RCC 7860 (cell line): Measurements from ENCODE around the gene TXLNA.
"Not testable (repeated sequence)": the region's sequence is repeated elsewhere in the genome, so short reads cannot be mapped to it uniquely, and the experiment has no call there.

Source experiments
- DNase-seq: peaks from one replicate; pipeline ENCODE4 v3.0.0-alpha.2; 2015; ENCODE audit warnings: low spot score
- FAIRE-seq: peaks from 2 replicates; lab custom pipeline; 2012; peaks lifted over from hg19 to GRCh38; lab: Jason Lieb, UNC

Gene TXLNA

DNA sequence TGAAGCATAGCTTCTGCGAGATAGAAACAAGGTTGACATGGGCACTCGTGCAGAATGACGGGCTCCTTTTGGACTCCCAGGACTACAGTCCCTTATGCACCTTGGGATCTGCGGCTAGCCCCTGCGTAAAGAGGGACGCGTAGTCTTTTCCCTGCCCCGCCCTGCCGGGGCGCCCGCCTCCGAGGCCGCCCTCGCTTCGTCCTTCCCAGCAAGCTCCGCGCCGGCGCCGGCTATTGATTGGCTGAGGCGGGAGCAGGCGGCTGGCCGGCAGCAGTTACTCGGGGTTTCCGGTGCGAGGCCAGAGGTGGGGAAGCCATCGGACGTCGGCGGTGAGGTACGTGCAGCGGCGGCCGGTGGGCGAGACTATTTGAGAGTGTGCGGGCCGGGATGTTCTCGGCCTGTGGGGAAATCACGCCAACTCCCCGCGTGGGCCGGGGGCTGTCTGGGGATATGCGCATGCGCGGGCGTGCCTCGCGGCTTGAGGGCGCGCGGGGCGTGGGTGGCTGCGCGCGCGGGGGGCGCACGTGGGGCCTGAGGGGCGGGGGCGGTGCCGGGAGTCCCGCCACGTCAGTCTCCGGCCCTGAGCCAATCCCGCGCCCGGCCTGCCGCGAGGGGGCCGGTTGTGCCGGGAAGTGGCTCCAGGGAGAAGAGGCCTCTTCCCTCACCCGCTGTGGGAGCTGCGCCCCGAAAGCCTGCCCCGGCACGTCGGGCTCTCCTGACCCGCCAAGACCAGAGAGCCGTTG, at the start of gene TXLNA:
TXLNA (plus strand) TSS at position 233 of the 743 bp plus-strand sequence. CDS start 671 bp downstream, outside the sequence.
- DNase-seq: peak; percentile 84
- FAIRE-seq: no peak

DNA sequence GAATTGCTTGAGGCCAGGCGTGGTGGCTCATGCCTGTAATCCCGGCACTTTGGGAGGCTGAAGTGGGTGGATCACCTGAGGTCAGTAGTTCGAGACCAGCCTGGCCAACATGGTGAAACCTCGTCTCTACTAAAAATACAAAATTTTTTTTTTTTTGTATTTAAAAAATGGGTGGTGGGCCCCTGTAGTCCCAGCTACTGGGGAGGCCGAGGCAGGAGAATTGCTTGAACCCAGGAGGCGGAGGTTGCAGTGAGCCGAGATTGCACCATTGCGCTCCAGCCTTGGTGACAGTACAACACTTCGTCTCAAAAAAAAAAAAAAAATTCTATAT, 45.6 kb upstream of the TXLNA start:
- not testable (repeated sequence) for FAIRE-seq, DNase-seq

DNA sequence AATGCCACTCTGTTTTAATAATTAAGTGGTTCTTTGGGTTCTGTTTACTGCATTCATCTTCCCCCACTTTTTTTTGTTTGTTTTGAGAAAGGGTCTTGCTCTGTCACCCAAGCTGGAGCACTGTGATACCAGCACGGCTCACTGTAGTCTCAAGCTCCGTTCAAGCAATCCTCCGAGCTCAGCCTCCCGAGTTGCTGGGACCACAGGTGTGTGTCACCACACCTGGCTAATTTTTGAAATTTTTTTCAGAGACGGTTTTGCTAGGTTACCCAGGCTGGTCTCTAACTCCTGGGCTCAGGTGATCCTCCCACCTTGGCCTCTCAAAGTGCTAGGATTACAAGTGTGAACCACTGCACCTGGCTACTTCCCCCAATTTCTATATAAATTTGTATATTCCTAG, 42.4 kb upstream of the TXLNA start:
- no peak for FAIRE-seq
- no peak for DNase-seq

DNA sequence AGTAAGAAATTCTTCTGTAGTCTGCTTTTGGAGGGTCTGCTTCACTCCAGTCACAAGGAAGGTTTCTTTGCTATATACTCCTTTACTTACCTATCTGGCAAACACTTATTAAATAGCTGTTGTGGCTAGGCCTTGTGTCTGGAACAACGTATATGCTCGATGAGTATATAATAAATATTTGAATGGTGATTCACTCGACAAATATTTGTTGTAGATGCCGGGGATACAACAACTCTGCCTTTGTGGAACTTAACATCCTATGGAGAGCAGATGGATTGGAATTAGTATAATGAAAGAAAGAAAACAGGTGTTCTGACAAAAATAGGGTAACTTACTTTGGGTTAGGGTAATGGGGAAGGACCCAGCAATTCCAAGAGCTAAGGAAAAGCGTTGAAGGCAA, 40.5 kb upstream of the TXLNA start:
- no peak for FAIRE-seq
- DNase-seq: peak; percentile 19

DNA sequence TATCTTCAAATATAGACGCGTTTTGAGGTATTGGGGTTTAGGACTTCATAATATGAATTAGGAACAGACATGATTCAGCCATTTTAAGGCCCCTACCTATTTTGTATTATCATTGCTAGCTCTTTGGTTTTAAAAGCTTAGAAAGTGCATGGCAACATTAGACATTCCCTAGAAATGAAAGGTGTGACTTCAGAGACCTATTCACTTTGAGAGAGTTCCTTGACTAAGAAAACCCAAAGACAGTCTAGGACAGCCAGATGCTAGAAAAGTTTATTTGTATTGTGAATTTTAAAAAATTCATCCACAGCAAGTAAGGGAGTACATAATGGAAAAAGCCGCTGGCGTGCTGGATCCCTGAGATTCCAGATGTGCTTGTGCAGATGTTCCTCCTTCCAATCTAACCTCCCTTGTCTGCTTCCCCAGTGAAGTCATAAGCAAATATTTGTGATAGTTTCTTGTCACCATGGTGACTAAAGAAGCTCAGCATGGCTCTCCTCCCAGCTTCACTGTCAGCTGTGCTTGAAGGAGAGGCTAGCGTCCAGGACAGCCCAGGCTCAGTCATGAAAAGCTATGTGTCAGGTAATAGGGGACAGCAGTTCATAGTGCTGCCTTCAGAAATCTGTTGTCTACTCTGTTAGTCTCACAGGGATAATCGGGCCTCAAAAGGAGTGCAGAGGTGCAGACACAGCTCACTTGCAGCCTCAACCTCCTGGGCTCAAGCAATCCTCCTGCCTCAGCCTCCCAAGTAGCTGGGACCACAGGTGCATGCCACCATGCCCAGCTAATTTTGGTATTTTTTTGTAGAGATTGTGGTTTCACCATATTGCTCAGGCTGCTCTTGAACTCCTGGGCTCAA, 36.8 kb upstream of the TXLNA start:
- FAIRE-seq: no peak
- DNase-seq: peak; percentile 52

DNA sequence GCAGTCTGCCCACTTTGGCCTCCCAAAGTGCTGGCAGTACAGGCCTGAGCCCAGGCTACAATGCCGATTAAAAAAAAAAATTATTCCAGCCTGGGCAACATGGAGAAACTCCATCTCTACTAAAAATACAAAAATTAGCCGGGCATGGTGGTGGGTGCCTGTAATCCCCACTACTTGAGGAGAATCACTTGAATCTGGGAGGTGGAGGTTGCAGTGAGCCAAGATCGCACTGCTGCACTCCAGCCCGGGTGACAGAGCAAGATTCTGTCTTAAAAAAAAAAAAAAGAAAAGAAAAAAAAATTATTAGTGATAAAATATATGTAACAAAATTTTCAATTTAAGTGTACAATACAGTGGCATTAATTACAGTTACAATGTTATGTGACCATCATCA, 36.2 kb upstream of the TXLNA start:
- not testable (repeated sequence) for DNase-seq, FAIRE-seq

DNA sequence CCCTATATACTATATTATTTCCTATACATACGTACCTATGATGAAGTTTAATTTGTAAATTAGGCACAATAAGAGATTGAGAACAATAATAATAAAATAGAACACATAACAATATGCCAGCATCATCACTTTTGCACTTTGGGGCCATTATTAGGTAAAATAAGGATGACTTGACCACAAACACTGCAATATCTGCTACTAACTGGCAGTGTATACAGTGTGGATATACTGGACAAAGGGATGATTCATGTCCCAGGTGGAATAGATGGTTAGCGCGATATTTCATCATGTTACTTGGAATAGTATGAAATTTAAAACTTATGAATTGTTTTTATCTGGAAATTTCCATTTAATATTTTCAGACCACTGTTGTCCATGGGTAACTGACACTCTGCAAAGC, 35.4 kb upstream of the TXLNA start:
- FAIRE-seq (no peak), DNase-seq (no peak)

DNA sequence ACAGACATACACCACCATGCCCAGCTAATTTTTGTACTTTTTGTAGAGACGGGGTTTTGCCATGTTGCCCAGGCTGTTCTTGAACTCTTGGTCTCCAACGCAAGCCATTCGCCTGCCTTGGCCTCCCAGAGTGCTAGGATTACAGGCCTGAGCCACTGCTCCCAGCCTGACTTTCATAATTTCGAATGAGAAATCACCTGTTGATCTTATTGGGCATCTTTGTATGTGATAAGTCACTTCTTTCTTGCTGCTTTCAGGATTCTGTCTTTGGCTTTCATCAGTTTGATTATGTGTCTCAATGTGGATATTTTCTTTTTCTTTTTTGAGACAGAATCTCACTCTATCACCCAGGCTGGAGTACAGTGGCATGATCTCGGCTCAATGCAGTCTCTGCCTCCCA, 31.7 kb upstream of the TXLNA start:
- not testable (repeated sequence) for DNase-seq, FAIRE-seq

DNA sequence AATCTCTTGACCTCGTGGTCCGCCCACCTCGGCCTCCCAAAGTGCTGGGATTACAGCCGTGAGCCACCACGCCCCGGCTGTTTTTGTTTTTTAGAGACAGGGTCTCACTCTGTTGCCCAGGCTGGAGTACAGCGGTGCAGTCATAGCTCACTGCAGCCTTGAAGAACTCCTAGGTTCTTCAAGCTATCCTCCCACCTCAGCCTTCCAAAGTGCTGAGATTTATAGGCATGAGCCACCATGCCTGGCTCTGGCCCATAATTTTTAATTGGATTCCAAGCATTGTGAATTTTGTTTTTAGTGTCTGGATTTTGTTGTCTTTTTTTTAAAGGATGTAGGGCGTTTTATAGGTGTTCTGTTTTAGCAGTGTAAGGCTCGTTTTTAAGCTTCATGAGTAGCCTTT, 28.6 kb upstream of the TXLNA start:
- FAIRE-seq: no peak
- DNase-seq: no peak

DNA sequence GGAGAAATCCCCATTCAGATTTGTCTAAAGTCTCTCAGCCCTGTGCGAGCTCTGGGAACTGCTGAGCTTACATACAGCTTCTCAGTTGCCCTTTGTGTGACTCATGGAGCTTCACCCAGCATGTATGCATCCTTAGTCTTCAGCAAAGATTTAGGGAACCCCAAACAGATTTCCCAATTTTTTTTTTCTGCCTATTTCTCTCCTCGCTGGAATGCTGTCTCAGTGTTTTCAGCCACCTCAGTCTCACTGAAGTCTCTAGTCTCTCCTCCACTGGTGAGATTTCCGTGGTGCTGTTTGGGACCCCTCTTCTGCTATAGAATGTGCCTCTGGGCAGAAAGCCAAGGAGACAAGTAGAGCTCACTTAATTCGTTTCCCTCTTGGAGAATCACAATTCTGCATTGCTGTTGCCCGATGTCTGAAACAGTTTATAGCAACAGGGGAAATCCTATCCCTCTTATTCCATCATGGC, 28.1 kb upstream of the TXLNA start:
- no peak for DNase-seq
- FAIRE-seq: no peak

DNA sequence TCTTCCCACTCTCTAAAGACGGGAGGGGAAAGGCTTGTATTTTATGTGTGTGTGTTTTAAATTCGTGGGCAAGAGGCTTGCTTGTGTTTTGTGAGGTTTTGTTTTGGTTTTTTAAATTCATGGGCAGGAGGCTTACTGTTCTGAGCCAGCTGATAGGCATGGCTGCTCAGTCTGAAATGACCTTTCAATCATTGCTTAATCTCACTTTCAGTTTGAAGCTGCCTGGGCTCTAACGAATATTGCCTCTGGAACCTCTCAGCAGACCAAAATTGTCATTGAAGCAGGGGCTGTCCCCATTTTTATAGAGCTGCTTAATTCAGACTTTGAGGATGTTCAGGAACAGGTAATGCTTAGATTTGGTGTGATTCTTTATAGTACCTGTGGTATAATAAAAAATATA, 20.3 kb upstream of the TXLNA start:
- FAIRE-seq (no peak), DNase-seq (no peak)

DNA sequence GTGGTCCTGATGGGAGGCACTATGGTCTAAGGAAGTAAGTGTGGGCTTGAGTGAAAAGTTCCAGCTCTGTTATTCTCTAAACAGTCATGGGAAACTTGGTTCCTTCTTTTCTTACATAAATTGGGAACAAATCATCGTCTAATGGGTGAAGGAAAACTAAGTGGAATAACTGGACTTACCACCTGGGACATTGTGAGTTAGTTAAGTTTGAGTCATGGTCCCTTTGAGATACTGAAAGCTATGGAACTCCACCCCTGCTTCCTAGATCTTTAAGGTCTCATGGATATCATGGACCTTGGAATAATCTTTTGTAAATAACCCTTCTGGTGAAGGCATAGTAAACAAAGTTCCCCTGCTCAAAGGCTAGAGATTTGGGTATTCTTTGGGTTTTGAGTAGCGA, 16.1 kb upstream of the TXLNA start:
- FAIRE-seq: no peak
- no peak for DNase-seq

DNA sequence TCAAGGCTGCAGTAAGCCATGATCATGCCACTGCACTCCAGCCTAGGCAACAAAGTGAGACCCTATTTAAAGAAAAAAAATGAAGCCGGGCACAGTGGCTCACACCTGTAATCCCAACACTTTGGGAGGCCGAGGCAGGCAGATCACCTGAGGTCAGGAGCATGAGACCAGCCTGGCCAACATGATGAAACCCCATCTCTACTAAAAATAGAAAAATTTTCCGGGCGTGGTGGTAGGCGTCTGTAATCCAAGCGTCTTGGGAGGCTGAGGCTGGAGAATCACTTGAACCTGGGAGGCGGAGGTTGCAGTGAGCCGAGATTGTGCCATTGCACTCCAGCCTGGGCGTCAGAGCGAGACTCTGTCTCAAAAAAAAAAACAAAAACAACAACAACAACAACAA, 13.8 kb upstream of the TXLNA start:
- DNase-seq, FAIRE-seq: not testable (repeated sequence)

DNA sequence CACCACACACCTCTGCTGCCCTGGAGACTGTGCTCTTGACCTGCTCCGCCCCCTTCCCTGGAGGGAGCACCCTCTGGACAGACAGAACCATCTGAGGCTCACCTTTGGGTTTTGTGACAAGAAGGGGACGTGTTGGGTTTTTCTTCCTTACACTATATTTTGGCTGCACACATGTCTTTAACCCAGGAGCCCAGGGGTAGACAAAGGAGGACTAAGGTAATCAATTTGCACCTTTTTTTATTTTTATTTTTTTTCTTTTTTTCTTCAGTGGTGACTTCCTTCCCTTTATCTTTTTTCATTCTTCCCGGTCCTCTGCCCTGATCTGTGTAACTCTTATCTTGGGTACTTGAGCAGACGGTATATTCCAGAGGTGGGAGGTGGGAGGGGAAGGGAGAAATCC, 8.5 kb upstream of the TXLNA start:
- FAIRE-seq (no peak), DNase-seq (no peak)

DNA sequence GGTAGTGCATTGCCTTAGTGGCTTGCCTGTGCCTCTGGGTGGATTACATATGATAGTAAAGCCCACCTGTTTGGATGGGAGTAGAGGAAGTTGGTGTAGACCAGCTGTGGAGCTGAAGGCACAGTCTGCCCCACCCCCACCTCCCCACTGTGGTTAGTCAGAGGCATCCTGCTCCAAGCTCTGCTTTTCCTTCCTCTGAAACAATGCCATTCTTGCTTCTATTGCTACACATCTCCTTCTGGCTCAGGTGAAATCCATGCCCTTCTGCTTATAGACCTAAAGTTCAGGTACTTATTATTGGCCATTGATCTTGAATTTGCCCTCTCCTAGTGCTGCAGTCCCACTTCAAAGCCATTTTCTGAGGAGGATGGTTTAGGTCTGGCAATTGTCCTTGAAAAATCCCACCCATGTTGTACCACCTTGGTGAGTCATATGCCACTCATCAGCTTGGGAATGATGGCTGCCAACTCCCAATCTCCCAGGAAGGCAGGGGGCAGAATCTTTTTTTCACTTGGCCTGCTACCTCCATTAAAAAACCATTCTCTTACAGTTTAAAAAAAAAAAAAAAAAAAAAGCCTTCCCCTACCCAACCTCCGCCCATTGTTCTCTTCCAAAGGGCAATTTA, 6.7 kb upstream of the TXLNA start:
- no peak for FAIRE-seq

DNA sequence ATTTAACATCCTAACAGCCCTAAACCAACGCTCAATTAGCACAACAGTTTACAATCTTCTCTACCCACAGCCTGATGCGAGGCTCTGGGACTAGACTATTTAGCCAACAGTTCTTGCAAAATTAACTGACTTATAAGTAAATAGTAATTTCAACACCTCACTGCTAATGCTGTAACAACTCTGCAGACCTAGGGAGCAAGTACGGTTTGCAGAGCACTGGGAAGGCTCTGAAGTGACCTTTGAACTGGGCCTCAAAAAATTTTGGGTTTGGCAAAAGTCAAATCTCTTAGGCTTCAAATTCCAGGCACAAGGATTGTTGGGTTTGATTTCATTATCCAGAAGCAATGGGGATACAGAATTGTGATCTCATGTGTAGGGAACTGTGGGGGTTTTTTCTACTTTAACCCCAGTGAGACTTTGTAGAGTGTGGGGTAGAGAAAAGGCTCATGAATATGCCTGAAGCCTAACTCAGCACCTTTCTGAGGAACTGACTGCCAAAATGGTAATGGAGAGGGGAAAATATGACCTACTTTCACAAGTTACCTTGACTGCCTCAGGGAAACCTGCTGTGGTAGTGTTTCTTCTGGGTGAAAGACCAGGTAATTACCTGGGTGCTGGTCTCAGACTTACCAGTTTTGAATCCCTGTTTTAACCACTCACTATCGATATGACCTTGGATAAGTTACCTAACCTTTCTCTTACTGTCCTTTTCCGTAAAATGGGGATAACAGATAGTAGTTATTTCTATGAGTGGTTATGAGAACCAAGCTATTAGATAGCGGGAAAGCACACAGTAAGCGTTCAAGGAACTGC, 889 bp upstream of the TXLNA start:
- no peak for DNase-seq
- no peak for FAIRE-seq

More for the DNA sequence above, 6.7 kb upstream of the TXLNA start:
- DNase-seq: peak; percentile 25

DNA sequence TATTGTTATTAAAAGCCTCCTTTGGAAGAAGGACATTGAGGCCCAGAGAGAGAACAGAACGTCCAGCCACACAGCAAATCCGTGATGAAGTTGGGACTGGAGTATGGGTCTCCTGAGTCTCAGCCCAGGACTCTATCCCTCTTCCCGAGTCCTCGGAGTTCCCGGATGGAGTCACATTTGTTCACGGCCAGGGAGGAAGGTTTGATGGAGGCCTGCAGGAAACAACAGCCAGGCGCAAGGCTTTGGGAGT, 357 bp upstream of the TXLNA start:
- no peak for FAIRE-seq
- DNase-seq: no peak

DNA sequence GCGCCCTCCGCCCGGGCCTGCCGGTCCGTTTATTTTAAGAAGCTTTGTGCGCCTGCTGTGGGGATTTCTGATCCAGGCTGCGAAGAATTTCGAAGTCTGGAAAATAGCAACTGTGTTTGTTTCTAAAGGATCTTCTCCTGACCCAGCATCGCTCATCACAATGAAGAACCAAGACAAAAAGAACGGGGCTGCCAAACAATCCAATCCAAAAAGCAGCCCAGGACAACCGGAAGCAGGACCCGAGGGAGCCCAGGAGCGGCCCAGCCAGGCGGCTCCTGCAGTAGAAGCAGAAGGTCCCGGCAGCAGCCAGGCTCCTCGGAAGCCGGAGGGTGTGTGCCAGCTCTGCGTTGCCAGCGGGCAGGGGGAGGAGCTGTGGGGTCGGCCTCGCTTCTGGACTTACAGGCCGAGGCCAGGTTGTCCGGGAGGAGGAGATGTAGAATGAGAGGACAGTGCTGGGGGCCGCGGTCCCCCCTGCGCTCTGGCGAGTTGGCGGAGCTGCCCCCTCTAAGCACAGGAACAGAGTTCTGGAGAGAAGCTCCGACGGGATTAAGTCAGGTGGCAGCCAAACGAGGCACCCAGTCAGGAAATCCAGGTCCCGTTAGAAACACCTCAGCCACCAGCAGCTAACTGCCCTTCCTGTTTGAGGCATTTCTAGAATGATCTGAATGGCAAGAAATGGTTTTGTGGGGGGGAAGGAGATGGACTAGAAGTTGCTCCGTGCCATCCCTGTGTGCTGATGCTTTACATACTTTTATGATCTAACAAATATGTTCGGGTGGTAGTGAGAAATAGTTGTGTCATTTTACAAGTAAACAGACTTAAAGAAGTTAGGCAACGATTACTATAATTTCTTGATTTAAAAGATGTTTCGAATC, 948 bp downstream of the TXLNA start:
- DNase-seq (peak; percentile 28), FAIRE-seq (no peak)

DNA sequence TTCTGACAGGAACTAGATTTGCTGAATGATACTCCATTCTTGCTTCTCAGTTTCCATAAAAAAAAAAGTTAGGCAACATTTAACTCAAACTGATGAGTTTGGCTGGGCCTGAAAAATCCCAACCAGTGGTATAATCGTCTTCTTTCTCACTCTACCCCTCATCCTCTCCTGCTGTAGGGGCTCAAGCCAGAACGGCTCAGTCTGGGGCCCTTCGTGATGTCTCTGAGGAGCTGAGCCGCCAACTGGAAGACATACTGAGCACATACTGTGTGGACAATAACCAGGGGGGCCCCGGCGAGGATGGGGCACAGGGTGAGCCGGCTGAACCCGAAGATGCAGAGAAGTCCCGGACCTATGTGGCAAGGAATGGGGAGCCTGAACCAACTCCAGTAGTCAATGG, 1.6 kb downstream of the TXLNA start:
- FAIRE-seq: no peak
- no peak for DNase-seq

DNA sequence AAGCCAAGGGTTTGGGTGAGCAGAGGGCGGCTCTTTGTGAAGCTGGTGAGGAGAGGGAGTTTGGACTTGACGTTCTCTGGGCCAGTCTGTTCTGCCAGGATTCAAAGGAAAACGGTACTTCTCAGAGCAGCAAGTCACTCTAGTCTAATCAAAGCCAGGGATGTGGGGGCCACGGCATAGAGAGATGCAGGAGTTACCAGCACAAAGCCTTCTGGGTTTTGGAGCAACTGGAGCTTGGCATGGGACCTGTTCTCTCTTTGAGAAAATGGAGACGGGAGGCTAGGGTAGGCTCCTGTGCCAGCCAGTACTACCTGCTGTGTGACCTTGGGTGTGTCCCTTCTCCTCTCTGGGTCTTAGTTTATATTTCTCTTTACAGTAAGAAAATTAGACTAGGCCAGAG, 2.1 kb downstream of the TXLNA start:
- no peak for FAIRE-seq

More for the DNA sequence above, 2.1 kb downstream of the TXLNA start:
- no peak for DNase-seq
